ENCODE results near the gene SLIT3.

Gene SLIT3

DNA sequence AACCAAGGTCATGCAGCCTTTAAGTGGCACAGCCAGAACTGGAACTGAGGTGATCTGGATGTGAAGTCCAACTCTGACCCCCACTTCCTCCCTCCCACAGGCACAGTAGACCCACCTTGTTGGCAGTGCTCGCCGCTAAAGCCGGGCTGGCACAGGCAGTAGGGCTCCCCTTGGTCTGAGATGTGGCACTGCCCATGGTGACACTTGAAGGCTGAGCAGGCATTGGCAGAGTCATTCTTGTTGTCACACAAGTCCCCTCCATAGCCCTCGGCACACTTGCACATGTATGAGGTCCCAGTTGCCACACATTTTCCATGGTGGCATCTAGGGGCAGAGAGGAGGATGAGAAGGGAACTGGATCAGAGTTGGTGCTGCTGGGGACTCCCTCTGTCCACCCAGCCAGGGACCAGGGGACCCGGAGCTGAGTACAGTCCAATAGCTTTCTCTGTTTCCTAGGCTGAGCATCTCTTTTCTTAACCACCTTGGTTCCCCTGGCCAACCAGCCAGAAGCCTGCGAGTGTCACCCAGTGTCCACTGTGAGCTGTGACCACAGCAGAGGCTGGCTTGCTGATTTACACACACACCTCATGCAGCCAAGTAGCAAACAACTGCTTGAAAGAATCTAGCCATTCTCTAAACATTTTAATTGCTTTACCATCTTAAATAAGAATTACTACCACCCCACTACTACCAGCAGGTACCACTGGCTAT, 631.1 kb downstream of the SLIT3 start:
- DNase-seq (ENCODE audit: low spot score), result no peak

DNA sequence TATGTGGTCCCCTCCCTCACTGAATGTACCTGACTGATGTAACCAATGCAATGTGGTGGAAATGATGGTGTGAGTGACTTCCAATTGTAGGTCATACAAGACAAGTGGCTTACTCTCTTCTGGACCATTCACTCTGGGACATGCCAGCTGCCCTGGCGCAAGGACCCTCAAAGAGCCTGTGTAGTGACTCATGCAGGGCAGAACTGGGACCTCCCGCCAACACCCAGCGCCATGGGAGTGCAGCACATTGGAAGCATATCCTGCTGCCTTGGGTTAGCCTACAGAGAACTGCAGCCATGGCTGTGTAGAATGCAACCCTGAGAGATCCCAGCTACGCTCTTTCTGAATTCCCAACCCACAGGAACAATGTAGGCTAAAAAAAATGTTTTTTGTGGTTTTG, 631.8 kb downstream of the SLIT3 start:
- DNase-seq (ENCODE audit: low spot score), result no peak

GRCh38 chr5:168668078-168668477, 632.9 kb downstream of the SLIT3 start:
- DNase-seq (ENCODE audit: low spot score), result no peak

DNA sequence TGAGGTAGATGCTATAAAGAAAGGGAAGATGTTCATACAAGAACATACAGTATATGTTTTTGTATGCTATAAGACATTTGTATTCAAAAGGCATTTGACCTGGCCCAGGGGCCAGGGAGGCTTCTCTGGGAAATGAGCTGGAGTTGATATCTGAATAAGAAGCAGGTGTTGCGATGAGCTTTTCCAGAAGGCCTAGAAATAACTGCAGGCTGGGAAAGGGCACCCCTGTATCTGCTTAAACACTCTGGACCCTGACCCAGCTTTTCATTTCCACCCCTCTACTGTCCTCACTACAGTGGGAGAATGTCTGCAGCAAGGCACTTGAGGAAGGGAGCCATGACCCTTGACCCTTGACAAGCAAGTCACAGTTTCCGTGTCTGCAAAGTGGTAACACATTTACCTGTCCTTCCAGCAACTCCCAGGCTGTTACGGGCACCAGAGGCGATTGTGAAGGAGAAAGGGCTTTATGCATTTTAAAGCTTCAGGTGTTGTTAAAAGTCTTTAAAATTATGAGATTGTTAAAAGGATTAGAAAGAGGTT, 633.6 kb downstream of the SLIT3 start:
- DNase-seq (ENCODE audit: low spot score), result no peak

DNA sequence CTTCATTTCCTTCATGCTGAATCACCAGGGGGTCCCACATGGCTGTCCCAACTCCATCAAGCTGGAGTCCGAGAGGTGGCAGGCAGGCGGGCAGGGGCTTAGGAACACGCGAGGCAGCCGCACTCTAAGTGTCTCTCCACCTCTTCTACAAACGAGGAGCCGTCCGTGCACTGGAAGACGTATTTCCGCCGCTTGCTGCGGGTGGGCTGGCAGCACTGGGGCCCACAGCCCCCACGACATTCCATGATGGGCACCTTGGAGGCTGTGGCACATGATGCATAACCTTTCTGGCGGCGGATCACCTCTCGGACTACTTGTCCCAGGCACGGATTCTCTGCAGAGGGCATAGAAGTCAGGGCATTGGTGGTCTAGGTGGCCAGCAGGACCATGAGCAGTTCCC, 634.6 kb downstream of the SLIT3 start:
- no peak for DNase-seq (ENCODE audit: low spot score)

DNA sequence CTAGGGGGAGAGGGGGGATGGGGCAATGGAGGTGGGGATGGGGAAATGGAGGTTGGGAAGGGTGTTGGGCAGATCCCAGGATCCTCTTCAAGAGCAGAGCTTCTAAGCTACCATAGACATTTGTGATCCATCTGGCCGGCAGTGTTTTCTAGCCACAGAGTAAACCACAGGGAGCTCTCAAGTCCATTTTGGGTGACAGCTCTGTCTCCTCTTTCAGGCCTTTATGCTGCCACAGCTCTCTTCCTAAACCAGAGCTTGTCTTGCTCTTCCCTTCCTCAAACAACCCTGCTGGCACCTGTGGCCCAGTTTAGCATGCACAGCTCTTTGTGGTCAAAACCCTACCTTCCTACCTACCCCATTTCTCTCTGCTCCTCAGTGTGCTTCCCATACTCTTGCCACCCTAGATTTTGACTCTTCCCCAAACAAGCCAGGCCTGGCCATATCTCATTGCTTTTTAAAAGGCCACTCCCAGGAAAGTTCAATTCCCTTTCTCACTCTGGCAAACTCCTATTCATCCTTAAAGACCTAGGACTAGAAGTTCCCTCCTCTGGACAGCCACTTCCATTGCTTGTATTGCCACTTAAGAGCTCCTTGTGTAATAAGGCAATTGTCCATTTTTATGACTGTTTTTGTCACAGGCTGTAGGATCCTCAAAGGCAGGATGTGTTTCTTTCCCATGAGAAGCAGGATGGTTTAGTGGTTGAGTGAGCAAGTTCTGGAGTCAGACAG, 637.5 kb downstream of the SLIT3 start:
- DNase-seq (ENCODE audit: low spot score), result no peak

DNA sequence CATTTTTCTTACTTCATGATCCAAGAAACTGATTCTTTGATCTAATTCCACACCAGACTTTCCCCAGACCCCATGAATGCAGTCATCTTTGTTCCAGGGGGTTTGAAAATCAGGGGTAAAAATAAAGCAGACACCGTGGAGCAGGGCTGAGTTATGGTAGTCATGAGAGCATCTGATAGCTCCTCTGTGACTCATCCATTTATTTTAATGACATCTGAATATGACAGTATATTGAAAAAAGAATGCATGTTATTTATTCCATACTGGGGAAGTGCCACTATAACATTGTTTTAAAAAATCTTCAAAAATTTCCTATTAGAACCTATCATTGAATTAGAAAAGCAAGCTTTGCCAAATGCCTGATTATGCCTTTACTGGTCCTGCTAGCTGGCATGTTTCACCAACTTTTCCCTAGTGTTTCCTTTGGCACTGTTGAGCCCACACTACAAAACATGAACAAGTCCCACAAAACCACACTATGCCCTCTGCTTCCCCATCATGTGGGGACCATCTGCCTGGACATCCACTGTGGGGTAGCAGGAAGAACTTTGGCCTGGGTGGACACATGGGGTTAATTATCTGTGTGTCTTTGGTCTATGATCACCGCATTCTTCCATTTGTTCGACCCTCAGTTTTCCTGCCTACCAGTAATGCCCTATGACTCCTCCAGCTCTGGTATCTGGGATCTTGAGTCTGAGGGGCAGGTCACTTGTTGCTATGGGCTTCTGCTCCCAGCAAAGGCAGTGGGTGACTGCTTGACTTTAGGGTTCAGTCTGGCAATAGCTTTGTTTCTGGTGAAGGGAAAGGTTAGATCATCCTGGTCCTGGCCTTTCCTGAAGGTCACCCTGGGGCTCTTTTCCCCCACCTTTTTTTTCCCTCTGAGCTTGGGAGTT, 639.1 kb downstream of the SLIT3 start:
- DNase-seq (ENCODE audit: low spot score), result no peak

- DNase-seq (ENCODE audit: low spot score), result no peak
Measured at GRCh38 chr5:168660691-168661090, 640.2 kb downstream of the SLIT3 start.

DNA sequence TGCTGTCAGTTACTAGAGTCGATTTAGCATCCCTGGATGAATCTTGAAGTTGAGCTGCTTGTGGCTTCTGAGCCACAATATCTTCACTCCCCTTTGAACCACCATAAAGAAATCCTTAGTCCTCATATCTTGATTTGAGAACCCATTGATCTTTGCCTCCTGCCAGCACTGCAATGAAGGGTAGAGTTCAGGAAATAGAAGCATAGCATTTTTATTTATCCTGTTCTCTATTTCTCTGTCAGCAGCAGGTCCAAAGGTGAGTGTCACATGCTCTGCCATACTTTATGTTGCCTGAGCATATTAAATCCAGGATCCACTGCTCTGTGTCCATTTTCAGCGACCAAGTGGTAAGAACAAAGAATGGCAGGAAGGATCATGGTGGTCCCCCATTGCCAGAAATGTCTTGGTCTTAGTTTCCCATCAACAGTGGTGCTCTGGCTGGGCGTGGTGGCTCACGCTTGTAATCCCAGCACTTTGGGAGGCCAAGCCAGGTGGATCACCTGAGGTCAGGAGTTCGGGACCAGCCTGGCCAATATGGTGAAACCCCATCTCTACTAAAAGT, 641.6 kb downstream of the SLIT3 start:
- no peak for DNase-seq (ENCODE audit: low spot score)

DNA sequence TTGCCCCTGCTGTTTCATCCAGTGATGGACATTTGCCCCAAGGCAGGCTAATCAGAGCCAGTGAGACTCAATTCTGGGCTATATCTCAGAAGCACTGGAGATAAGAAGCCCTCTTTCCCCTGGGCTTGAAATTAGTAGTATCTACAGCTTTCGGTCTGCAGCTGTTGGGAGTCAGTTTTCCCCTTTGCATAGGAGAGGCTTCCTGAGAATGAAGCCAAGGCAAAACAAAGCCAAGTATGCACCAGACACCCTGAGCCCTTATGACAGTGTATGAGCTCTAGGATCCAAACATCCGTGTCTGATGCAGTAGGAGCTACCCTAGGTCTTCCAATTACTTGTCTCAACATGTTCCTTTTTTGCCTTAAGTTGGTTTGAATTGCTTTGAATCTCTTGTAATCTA, 642.5 kb downstream of the SLIT3 start:
- no peak for DNase-seq (ENCODE audit: low spot score)

- no peak for DNase-seq (ENCODE audit: low spot score)
Measured at GRCh38 chr5:168656633-168657032, 644.3 kb downstream of the SLIT3 start.

GRCh38 chr5:168655316-168655715, 645.6 kb downstream of the SLIT3 start:
- no peak for DNase-seq (ENCODE audit: low spot score)

- no peak for DNase-seq (ENCODE audit: low spot score)
Measured at GRCh38 chr5:168654211-168654721, 646.7 kb downstream of the SLIT3 start.

- DNase-seq (ENCODE audit: low spot score), result no peak
Measured at GRCh38 chr5:168653626-168654025, 647.3 kb downstream of the SLIT3 start.

DNA sequence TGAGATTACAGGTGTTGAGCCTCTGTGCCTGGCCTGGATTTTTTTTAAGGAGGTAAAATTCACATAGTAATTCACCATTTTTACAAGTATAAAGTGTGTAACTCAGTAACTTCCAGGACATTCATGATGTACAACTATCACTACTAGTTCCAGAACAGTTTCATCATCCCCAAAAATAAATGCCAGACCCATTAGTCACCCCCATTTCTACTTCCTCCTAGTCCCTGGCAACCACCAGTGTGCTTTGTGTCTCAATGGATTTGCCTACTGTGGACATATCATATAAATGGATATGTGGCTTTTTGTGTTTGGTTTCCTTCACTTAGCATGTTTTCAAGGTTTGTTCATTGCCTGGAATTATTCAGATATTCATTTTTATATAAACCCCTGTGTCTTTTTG, 649.3 kb downstream of the SLIT3 start:
- no peak for DNase-seq (ENCODE audit: low spot score)

GRCh38 chr5:168649306-168649705, 651.6 kb downstream of the SLIT3 start:
- DNase-seq (ENCODE audit: low spot score), result no peak

DNA sequence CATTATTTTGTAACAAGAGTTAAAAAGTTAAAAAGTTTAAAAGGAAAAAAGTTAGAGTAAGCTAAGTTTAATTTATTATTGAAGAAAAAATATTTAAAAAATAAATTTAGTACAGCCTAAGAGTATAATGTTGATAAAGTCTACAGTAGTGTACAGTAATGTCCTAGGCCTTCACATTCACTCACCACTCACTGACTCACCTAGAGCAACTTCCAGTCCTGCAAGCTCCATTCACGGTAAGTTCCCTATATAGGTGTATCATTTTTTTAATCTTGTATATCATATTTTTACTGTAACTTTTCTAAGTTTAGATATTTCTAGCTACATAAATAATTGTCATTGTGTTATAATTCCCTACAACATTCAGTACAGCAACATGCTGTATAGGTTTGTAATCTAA, 652.4 kb downstream of the SLIT3 start:
- DNase-seq (ENCODE audit: low spot score), result no peak

DNA sequence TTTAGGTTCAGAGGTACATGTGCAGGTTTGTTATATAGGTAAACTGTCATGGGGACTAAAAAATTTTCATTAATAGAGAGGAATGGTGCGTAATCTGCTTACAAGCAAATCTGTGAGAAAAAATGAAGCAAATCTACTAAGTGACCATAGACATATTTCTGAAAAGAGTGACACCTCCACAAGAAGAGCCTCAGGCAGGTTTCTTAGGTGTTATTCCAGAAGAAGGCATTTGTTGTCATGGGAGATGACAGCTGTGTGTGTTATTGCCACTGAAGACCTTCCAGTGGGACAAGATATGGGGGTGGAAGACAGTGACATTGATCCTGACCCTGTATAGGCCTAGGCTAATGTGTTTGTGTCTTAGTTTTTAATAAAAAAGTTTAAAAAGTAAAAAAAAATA, 652.9 kb downstream of the SLIT3 start:
- no peak for DNase-seq (ENCODE audit: low spot score)

- DNase-seq (ENCODE audit: low spot score), result no peak
Measured at GRCh38 chr5:168647083-168647482, 653.9 kb downstream of the SLIT3 start.

DNA sequence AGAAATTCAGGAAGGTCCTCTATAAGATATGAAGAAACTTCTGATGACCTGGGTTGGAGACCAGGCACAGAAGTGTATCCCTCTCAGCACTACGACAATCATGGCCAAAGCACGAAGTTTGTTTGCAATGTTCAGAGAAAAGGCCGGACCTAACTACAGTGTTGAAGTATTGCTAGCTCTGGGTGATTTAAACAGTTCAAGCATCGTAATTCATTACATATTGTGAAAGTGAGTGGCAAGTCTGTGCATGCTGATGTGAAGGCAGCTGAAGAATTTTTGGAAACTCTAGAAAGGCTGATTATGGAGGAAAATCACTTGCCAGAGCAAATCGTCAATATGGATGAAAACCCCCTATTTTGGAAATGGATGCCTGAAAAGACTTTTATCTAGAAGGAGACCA, 654.6 kb downstream of the SLIT3 start:
- DNase-seq (ENCODE audit: low spot score), result no peak

GRCh38 chr5:168645195-168645594, 655.7 kb downstream of the SLIT3 start:
- no peak for DNase-seq (ENCODE audit: low spot score)

GRCh38 chr5:168642019-168642418, 658.9 kb downstream of the SLIT3 start:
- no peak for DNase-seq (ENCODE audit: low spot score)
